NCI-H446 treated with DMSO at 0.1 percent for 48 hours (cell line): ENCODE data around the gene FARP1.

Experiments used
- DNase-seq: peaks from one replicate; lab custom pipeline; 2025; lab: John Stamatoyannopoulos, UW

Gene FARP1

DNA sequence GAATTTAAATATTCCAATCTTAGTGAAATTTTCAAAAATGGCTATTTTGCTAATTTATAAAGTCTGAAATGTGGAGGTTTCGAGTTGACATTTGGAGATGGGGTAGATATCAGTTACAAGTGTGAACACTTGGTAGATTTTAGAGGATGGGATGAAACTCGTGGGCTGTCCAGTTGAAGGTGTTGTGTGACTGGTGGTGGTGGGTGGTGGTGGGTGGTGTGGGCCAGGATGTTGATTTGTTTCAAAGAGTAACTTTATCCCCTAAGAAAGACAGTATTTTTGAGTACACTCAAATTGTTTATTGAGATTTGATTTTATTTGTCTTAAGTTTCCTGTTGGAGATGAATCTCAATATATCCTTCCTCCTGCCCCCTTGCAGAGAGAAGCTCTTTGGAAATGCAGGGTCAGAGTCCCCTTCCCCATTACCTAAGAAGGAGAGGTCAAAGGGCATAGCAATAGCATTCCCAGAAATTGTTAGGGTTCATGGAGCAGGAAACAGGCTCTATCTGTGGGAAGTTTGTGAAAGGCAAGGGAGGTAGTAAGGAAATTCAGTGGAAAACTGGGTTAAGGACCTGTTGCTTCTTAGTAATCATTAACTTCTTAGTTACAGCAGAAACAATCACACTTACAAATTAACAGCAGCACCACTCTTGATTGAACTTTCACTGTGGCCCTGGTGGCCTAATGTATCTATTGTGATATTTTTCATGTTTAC, 167.7 kb downstream of the FARP1 start:
- no peak for DNase-seq

DNA sequence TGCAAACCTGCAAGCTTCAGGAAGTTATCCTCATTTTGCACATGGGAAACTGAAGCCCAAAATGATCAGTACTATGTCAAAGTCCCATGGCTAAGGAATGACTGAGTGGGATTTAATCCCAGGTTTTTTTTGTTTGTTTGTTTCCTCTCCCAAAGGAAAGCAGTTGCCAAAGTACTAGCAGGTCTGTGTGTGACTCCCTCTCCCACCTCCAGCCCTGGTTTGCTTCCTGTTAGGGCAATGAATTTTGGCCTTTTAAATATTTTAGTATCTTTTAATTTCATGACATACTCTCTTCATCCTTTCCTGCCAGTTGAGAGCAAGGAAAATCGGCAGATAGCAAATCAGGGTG, 168.3 kb downstream of the FARP1 start:
- no peak for DNase-seq

DNA sequence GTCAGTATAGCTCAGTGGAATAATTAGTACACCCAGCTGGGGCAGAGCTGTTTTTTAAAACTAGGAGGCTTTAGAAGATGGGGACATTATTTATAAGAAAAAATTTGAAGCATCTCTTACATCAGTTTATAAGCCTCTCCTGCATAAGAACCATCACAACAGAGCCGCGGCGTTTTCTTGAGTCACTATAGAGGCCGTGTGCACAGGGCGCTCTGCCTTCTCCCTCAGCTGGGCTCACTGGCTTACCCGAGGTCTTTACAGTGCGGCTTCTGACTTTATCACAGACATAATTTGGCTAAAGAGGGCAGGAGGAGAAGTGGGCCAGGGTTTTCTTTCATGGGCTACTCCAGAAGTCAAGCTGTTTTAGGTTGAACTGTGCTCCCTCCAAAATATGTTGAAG, 169.7 kb downstream of the FARP1 start:
- DNase-seq, result no peak

DNA sequence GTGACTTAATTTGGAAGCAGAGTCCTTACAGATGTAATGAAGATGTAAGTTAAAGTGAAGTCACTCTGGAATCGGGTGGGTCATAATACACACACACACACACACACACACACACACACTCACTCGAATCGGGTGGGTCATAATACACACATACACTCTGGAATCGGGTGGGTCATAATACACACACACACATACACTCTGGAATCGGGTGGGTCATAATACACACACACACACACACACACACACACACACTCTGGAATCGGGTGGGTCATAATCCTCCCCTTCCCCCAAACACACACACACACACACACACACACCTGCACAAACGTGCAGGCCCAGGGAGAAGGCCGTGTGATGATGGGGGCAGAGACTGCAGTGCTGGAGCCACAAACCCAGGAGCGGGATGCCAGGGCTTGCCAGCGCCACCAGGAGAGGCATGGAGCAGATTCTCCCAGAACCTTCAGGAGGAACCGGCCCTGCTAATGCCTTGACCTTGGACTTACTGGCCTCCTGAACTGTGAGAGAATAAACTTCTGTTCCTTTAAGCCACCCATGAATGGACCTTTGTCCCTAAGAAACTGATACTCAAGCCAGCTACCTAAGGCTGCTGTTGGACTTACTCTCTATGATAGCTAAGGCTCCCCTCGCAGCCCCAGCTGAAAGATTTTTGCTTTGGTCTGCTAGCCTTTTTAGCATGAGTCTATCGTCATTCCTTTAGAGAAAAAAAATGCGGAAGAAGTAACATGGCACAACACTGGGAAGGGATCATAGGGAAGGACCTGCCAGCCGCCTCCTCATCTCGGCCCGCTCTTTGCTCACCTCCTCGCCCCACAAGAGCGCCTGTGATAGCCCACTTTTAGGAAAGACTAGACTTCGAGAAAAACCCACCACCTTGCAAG, 170.4 kb downstream of the FARP1 start:
- DNase-seq, result no peak

DNA sequence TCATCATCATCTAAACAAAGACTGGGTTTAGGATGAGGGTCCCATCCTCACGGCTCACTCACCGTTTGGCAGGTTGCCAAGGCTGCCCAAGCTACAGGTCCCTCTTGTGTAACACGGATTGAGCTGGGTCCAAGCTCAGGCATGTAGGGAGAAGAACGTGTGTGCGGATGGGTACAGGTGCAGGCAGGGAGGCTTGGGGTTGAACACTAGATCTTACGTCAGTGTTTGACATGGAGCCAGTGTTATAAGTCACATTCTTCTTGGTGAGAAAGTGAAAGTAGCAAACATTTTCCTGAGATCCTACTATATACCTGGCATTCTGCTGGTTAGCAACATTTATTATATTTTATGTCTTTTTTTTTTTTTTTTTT, 171.0 kb downstream of the FARP1 start:
- DNase-seq, result no peak

DNA sequence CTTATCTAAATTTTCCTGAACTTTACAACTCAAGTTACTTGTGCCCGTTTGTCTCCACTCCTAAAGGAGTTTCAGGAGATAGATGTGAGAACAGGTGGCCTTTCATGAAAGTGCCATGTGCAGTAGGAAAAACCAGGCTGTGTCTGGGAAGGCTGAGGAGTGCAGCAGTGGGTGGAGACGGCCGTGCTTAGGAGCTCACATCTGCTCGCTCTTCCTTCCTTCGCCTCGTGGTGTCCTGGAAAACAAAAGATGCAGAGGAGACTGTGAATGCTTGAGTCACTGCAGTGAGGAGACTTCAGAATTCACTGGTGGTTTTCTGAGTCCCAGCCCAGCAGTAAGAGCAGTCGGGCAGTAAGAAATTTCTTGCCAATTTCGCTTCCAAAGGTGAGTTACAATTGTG, 172.6 kb downstream of the FARP1 start:
- no peak for DNase-seq

DNA sequence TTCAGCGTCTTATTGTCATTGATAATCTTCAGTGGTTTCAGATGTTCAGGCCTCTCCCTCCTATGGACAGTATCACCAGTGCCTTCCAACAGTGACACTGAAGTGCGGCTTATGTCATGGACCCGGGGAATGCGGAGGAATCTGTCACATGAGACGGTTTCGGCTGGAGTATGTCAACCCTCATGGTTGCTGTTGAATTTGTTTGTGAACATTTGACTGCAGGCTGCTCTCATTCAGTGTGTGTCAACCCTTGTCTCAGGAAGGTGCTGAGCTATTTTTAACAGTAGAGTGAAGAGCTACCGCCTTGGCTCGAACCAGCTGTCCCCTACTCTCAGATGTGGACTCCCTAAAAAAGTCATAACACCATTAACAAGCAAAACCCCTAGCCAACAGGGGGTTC, 173.0 kb downstream of the FARP1 start:
- DNase-seq, result no peak

DNA sequence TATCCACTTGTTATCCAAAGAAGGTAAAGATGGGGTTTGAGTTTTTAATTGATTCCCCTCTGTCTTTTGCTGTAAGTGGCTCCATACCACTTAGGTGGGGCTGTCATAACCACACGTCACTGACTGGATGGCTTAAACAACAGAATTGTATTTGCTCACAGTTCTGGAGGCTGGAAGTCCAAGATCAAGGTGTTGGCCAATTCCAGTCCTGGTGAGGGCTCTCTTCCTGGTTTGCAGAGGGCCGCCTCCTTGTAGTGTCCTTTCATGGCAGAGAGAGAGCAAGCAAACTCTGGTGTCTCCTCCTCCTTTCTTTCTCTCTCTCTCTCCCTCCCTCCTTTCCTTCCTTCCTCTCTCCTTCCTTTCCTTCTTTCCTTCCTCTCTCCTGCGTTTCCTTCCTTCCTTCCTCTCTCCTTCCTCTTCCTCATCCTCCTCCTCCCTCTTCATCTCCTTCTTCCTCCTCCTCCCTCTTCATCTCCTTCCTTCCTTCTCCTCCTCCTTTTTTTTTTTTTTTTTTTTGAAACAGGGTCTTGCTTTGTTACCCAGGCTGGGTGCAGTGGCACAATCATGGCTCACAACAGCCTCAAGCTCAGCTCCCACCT, 174.8 kb downstream of the FARP1 start:
- no peak for DNase-seq

DNA sequence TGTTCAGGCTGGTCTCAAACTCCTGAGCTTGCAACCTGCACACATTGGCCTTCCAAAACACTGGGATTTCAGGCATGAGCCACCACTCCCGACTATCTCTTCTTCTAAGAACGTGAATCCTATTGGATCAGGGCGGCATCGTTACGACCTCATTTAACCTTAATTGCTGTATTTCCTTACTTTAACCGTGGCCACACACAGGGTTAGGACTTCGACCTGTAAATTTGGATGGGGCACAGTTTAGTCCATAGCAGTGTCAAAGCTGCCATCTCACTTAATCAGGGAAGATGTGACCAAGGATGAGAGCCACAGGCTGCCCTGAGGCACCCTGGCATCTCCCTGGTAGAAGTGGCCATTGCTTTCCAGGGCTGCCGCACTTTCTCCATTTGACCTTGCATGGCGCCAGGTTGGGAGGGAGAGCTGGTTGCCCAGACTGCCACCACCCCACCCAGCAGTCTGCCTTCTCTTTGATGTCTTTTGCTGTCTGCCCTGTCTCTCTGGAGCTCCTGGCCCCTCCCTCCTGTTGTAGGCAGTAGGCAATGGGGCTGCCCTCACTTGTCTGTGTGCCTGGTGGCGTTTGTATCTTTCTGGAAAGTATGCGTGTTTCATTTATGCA, 175.5 kb downstream of the FARP1 start:
- DNase-seq, result no peak

DNA sequence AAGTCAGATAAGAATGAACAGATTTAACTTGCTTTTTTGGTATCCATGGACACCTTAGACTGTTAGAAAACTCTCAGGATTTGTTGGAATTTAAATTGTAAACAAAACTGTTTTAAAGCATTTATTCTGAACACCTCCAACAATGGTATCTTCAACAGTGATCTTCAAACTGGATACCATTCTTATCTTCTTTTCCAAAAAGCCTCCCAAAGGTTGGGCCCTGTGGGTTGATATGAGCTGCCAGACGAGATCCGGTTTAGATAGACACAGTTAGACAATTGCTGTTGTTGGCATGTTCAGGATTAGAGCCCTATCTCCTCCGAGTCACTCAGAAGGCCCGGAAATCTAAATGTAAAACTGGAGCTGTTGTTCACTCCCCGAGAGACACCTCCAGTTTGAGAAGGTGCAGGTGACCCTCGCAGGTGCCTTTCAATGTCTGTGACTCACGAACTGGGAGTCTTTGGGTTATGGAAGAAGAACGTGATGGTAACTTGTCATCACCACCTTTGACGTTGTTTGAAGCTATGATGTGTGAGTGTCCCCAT, 177.7 kb downstream of the FARP1 start:
- no peak for DNase-seq

DNA sequence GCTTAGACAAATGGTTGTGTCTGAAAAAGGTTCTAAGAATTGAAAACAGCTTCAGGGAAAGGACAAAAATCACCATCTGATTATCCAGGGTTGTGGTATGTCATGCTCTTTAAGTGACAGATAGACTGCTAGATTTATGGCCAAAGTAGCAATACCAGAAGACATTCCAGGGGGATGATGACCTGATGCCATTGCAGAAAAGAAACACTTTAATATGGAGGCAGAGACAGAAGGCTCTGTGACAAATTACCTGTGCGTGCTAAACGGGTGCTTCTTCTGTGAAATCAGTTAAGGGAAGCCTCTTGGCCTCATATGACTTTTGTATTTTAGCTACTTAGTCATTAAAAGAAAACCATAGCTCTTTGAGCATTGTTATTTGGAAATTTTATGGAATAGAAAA, 178.5 kb downstream of the FARP1 start:
- no peak for DNase-seq

DNA sequence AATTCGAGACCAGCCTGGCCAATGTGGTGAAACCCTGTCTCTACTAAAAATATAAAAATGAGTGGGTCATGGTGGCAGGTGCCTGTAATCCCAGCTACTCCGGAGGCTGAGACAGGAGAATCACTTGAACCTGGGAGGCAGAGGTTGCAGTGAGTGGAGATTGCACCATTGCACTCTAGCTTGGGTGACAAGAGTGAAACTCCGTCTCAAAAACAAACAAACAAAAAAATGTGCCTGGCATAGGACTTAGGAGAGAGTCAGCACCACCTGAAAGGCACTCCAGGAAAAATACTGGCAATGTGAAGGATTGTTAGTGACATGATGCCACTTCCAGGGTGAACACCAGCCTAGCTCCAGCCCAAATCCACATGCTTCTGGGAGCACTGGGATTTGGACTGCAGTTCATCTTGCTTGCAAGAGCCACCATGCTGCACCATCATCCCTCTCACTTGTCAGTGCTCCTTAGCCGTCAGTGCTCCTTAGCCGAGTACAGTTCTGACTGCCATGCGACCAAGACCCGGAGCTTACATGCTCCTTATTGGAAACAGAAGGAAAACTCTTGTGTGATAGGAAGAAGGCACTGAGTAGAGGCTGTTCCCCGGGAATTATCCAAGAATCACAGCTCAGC, 179.3 kb downstream of the FARP1 start:
- DNase-seq, result no peak

DNA sequence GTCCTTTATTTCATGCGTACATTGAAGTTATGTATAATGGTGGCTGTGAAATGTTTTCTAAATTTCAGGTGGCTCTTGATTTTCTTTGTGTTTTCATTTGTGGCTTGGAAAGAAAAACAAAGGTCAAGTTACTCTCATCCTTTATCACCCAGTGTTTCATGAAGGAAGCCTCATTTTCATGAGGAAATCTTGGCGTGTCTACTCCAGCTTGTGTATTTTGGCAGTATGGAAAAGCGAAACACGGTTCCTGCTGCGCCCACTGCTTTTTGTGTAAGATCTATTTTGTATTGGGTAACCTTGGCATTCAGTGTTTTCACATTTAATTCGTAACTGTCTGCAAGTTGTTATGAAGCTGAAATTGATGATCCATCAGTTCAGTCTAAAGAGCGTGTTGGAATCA, 181.2 kb downstream of the FARP1 start:
- DNase-seq, result no peak

DNA sequence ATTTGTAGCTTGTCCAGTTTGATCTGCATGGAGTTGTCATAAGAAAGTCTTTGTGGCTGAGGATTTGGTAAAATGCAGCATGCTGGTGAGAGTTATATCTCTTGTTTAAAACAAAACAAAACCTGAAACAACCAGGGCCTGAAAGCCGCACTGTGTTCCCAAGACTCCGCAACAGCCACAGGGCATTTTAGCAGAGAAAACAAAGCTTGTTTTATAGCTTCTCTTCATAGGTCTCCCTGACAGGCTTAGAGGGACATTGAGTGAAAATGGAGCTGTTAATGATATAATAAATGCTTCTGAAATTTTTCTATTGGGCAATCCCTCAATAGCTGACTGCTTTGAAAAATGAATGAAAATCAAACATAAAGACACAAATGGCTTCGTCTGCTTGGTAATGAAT, 182.8 kb downstream of the FARP1 start:
- no peak for DNase-seq

DNA sequence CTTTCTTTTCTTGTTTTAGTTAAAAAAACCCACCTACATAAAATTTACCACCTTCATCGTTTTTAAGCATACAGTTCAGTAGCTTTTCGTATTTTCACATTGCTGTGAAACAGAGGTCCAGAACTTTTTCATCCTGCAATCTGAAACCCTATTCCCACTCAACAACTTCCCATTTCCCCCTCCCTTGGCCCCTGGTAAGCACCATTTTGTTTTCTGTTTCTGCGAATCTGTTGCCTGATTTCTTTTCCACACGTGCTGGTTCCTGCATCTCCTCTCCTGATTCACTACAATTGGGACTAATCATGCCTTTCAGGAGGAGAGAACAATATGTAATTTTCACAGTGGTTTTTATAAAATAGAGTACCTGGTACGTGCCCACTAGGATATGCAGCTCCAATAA, 183.4 kb downstream of the FARP1 start:
- no peak for DNase-seq

DNA sequence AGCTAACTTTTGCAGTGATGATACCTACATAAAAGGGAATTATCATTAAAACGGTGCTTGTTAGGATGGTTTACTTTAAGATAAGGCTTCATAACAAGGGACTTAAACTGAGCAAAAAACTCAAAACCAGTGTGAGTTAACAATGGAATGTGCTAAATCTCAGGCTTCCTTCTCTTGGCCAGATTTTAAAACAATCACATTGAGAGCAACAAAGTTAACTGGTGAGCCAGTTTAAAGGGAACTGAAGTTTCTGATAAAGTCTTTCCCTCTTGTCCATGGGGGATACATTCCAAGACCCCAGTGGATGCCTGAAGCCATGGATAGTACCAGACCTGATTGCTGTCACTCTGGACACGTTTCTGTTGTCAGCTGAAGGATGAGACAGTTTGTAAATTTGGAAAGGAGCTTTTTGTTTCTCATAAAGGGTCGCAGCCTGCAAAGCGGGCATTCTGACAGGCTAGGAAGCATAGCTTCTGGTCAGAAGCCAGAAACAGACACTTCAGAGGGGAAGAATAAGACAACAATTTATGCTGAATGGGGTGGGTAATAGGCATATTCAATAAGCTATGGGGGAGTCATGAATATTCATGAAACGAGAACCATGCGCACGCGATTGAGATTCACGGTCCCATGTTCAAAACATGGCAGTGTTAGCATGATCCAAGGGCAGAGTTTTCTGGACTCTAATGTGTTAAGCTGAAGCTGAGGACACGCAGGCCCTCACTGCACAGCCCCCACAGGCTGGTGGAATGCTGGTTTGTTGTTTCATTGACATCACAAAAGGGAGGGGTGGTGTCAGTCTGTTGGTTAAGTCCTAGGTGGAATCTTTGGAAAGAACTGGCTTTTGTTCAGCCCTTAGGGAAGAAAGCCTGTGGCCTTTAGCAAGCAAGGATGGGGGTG, 184.7 kb downstream of the FARP1 start:
- DNase-seq, result no peak

DNA sequence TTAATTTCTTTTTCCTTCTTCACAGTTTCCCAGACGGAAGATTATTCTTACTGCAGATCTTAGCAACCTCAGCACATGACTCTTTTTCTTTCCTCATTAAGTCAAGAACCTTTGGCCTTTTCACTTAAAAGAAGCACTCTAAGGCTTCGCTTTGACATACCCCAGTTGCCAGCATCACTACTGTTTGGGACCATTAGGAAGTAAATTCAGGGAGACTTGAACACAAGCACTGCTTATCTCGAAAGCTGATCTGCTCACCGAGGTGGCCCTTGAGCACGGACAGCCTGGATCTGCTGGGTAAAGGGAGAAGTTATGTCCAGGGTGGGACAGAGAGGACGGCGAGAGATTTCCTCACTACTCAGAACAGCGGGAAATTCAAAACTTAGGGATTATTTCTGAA, 185.6 kb downstream of the FARP1 start:
- no peak for DNase-seq

DNA sequence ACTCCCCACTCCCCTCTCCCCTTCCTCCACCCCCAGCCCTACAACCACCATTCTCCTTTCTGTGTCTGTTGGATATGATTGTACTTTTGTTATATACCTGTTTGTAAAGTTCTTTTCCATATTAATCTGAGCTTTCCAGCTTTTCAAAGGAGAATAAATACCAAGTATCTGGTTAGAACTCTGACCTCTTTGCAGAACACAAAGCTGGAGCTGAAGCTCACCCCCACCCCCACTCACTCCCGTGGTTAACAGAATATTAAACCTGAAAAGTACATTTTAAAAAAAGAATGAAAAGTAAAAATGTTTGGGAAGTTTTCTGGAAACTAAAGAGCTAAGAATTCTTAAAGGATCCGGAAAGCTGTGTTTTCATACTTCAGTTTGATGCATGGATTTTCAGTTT, 189.3 kb downstream of the FARP1 start:
- DNase-seq, result no peak

DNA sequence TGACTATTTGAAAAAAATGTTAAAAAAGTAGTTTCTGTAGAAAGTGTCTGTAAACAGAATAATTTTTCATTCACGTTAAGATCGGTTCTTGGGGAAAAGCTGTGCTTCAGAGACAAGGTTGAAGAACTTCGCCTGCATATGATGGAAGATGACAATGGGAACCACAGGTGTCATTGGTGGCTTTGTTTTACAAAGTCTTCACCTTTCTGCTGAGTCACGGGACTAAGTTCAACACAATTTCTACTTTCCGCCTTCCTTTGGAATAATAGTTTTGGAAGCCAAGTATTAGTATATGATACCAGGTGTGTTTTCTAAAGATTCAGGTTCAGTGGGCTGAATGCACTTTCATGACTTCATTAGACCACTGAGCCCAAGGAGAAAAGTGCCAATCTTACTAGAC, 189.8 kb downstream of the FARP1 start:
- DNase-seq, result no peak

DNA sequence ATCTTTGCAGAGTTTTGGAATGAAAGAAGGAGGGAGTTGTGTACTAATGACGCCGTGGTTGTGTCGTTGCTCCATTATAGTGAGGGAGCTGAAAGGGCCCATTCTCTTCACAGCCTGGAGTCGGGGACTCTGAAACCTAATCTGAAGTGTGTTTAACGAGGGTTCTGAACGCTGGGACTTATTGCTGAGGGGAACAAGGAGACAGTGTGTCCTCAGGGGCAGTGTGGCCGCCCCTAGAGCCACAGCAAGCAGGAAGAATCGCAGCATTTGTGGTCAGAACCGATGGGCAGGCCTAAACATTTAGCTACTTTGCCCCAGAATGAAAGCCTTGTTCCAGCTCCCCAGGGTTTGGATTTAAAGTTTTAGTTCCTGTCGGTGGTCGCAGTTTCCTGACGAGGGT, 190.6 kb downstream of the FARP1 start:
- no peak for DNase-seq

DNA sequence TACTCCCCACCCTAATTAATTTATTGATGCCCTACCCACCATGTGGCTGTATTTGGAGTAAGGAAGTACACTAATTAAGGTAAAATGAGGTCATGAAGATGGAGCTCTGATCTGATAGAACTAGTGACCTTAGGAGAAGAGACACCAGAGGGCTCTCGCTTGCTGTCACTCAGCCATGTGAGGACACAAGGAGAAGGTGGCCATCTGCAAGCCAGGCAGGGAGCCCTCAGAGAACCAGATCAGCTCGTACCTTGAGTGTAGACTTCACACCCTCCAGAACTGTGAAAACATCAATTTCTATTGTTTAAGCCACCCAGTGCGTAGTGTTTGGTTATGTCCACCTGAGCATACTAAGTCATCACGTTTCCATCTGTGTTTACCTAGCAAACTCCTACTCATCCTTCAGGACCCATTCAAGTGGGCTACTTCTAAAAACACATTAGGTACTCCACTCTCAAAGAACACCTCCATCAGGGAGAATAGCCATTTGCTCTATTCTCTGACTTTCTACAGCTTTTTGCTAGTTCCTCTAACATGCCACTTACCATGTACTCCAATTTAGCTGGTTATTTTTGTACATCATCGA, 191.8 kb downstream of the FARP1 start:
- DNase-seq, result no peak
